Neural cell (in vitro differentiated cells): ENCODE data around the gene ADGRA1. TPM values are rescaled to one million over a fixed set of nuclear protein-coding genes. Genes with fewer than 3 reads are reported as not detected.

Experiments used
- H2AFZ ChIP-seq: fragments of 200-600, 300-800 bp; sonication (generic), shearing (Covaris generic); 2 replicates; pipeline ENCODE4 v1.6.0; 2014; ENCODE audit warnings: low read depth, mild to moderate bottlenecking, antibody characterized with exemption, low read length, moderate library complexity
- H3F3A ChIP-seq: fragments of 200-600 bp; shearing (Covaris generic); 2 replicates; pipeline ENCODE4 v1.6.1; 2016; ENCODE audit warnings: mild to moderate bottlenecking, moderate library complexity, mixed read lengths, antibody characterized with exemption, low read length; ENCODE audit not compliant: insufficient read depth, poor library complexity, severe bottlenecking
- H3K27ac ChIP-seq: fragments of 200-600, 300-800 bp; sonication (generic), shearing (Covaris generic); 2 replicates; pipeline ENCODE4 v1.5.1; 2014; ENCODE audit warnings: mild to moderate bottlenecking, low read length, moderate library complexity
- H3K27me3 ChIP-seq: fragments of 300-800, 200-600 bp; sonication (generic), shearing (Covaris generic); 2 replicates; pipeline ENCODE4 v1.6.0; 2014; ENCODE audit warnings: mild to moderate bottlenecking, low read depth, low read length, moderate library complexity; ENCODE audit not compliant: insufficient read depth
- H3K36me3 ChIP-seq: fragments of 300-800, 200-600 bp; sonication (generic), shearing (Covaris generic); 2 replicates; pipeline ENCODE4 v1.5.1; 2014; ENCODE audit warnings: mild to moderate bottlenecking, antibody characterized with exemption, low read length, moderate library complexity; ENCODE audit not compliant: insufficient read depth
- H3K4me2 ChIP-seq: fragments of 300-800, 200-600 bp; sonication (generic), shearing (Covaris generic); 2 replicates; pipeline ENCODE4 v1.6.0; 2014; ENCODE audit warnings: mild to moderate bottlenecking, low read length
- H3K4me3 ChIP-seq: fragments of 300-800, 200-600 bp; sonication (generic), shearing (Covaris generic); 2 replicates; pipeline ENCODE4 v1.5.1; 2014; ENCODE audit warnings: mild to moderate bottlenecking, low read length, moderate library complexity
- H3K79me2 ChIP-seq: fragments of 200-600 bp; shearing (Covaris generic); replicated peaks from 2 replicates; pipeline ENCODE4 v1.6.0; 2014; ENCODE audit warnings: mild to moderate bottlenecking, low read length, moderate library complexity; ENCODE audit not compliant: insufficient read depth
- H3K9ac ChIP-seq: fragments of 300-800, 200-600 bp; sonication (generic), shearing (Covaris generic); 2 replicates; pipeline ENCODE4 v1.6.1; 2016; ENCODE audit warnings: mild to moderate bottlenecking, low read length, mixed read lengths
- H3K9me2 ChIP-seq: fragments of 200-600 bp; shearing (Covaris generic); 2 replicates; pipeline ENCODE4 v1.6.1; 2016; ENCODE audit warnings: mild to moderate bottlenecking, low read length, mixed read lengths; ENCODE audit not compliant: insufficient read depth
- H3K9me3 ChIP-seq: fragments of 200-600, 300-800 bp; sonication (generic), shearing (Covaris generic); 2 replicates; pipeline ENCODE4 v1.6.1; 2016; ENCODE audit warnings: mild to moderate bottlenecking, mixed run types, low read length, moderate library complexity, mixed read lengths
- H4K20me1 ChIP-seq: fragments of 200-600 bp; shearing (Covaris generic); 2 replicates; pipeline ENCODE4 v1.6.1; 2016; ENCODE audit warnings: mild to moderate bottlenecking, mixed run types; ENCODE audit not compliant: insufficient read depth
- EP300 ChIP-seq: fragments of 450-650 bp; conservative IDR thresholded peaks from 2 replicates; pipeline ENCODE4 v1.6.1; 2014; ENCODE audit warnings: antibody characterized with exemption, mild to moderate bottlenecking, moderate library complexity; ENCODE audit not compliant: poor library complexity, severe bottlenecking
- EZH2 ChIP-seq: fragments of 200-600, 300-800 bp; shearing (Covaris generic), sonication (generic); IDR thresholded peaks from 2 replicates; pipeline ENCODE4 v1.6.1; 2014; ENCODE audit warnings: antibody characterized with exemption, low read length, borderline replicate concordance, mild to moderate bottlenecking; ENCODE audit not compliant: insufficient read depth, poor library complexity, severe bottlenecking
- MXI1 ChIP-seq: fragments of 450-650 bp; conservative IDR thresholded peaks from 2 replicates; pipeline ENCODE4 v1.6.1; 2014; ENCODE audit warnings: antibody characterized with exemption, mild to moderate bottlenecking; ENCODE audit not compliant: poor library complexity, severe bottlenecking
- POLR2AphosphoS5 ChIP-seq: IDR thresholded peaks from 2 replicates; pipeline ENCODE4 v1.6.1; 2012
- RAD21 ChIP-seq: fragments of 450-650 bp; conservative IDR thresholded peaks from 2 replicates; pipeline ENCODE4 v1.6.1; 2014; ENCODE audit warnings: antibody characterized with exemption, mild to moderate bottlenecking, moderate library complexity
- SMC3 ChIP-seq: fragments of 450-650 bp; conservative IDR thresholded peaks from 2 replicates; pipeline ENCODE4 v1.6.1; 2014; ENCODE audit warnings: antibody characterized with exemption, mild to moderate bottlenecking, moderate library complexity; ENCODE audit not compliant: poor library complexity
- TAF1 ChIP-seq: IDR thresholded peaks from 2 replicates; pipeline ENCODE4 v1.6.1; 2012; ENCODE audit warnings: low read depth
- polyA plus RNA-seq: library from polyadenylated mRNA; depleted of rRNA; stranded (reverse); fragments of >200 nt; gene quantifications from 2 replicates; pipeline ENCODE4 v1.2.3, GENCODE V29; 2014
- TF ChIP-seq, protein P1 (sequence below): IDR thresholded peaks from 2 replicates; pipeline ENCODE4 v1.6.1; 2012; ENCODE audit warnings: borderline replicate concordance
- TF ChIP-seq, protein P2 (sequence below): fragments of 450-650 bp; IDR thresholded peaks from 2 replicates; pipeline ENCODE4 v1.5.1; 2014; ENCODE audit warnings: antibody characterized with exemption, mild to moderate bottlenecking, moderate library complexity; ENCODE audit not compliant: poor library complexity, severe bottlenecking

The ADGRA1 gene
- polyA plus RNA-seq, 1 donor from 2014 or later = 2.2 TPM

DNA sequence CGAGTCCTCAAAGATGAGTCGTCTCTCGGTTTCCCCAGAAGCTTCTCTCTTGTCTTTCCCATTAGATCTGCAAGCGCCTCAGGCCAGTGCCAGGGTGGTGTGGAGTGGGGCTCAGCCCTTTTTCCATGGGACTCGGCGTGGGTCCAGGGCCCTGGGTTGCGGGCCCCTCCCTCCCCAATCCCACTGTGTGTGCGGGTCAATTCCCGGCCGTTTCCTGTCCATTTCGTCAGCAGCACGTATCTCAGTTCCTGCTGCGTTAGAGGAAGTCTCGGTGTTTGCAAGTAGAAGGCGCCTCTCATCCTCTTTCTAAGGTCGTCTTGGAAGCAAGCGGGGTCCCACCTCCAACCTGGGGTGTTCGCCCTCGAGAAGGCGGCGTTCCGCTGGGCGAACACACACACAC, 25.1 kb upstream of the ADGRA1 start:
- H3F3A ChIP-seq = no peaks in the 10 kb centered on the region
- no peaks in the 10 kb centered on the region for H3K9me3 ChIP-seq
- no peak overlapping the region for H2AFZ ChIP-seq
- H3K9me2 ChIP-seq = no peaks in the 10 kb centered on the region
- H3K79me2 ChIP-seq = no peaks in the 10 kb centered on the region
- H3K9ac ChIP-seq = no peak overlapping the region
- TF ChIP-seq MXI1 = no peak
- TF ChIP-seq POLR2AphosphoS5 = no peak
- TF ChIP-seq SMC3 = no peak
- TF ChIP-seq RAD21 = no peak
- no peak for TF ChIP-seq EP300
- TF ChIP-seq, protein P1, sequence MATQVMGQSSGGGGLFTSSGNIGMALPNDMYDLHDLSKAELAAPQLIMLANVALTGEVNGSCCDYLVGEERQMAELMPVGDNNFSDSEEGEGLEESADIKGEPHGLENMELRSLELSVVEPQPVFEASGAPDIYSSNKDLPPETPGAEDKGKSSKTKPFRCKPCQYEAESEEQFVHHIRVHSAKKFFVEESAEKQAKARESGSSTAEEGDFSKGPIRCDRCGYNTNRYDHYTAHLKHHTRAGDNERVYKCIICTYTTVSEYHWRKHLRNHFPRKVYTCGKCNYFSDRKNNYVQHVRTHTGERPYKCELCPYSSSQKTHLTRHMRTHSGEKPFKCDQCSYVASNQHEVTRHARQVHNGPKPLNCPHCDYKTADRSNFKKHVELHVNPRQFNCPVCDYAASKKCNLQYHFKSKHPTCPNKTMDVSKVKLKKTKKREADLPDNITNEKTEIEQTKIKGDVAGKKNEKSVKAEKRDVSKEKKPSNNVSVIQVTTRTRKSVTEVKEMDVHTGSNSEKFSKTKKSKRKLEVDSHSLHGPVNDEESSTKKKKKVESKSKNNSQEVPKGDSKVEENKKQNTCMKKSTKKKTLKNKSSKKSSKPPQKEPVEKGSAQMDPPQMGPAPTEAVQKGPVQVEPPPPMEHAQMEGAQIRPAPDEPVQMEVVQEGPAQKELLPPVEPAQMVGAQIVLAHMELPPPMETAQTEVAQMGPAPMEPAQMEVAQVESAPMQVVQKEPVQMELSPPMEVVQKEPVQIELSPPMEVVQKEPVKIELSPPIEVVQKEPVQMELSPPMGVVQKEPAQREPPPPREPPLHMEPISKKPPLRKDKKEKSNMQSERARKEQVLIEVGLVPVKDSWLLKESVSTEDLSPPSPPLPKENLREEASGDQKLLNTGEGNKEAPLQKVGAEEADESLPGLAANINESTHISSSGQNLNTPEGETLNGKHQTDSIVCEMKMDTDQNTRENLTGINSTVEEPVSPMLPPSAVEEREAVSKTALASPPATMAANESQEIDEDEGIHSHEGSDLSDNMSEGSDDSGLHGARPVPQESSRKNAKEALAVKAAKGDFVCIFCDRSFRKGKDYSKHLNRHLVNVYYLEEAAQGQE = no peak
- TF ChIP-seq TAF1 = no peak
- no peak for TF ChIP-seq EZH2
- TF ChIP-seq, protein P2, sequence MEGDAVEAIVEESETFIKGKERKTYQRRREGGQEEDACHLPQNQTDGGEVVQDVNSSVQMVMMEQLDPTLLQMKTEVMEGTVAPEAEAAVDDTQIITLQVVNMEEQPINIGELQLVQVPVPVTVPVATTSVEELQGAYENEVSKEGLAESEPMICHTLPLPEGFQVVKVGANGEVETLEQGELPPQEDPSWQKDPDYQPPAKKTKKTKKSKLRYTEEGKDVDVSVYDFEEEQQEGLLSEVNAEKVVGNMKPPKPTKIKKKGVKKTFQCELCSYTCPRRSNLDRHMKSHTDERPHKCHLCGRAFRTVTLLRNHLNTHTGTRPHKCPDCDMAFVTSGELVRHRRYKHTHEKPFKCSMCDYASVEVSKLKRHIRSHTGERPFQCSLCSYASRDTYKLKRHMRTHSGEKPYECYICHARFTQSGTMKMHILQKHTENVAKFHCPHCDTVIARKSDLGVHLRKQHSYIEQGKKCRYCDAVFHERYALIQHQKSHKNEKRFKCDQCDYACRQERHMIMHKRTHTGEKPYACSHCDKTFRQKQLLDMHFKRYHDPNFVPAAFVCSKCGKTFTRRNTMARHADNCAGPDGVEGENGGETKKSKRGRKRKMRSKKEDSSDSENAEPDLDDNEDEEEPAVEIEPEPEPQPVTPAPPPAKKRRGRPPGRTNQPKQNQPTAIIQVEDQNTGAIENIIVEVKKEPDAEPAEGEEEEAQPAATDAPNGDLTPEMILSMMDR = no peak
- H3K36me3 ChIP-seq = no peaks in the 10 kb centered on the region
- no peak overlapping the region for H3K4me3 ChIP-seq
- no peaks in the 10 kb centered on the region for H4K20me1 ChIP-seq
- H3K27ac ChIP-seq = no peak overlapping the region
- no peak overlapping the region for H3K4me2 ChIP-seq
- H3K27me3 ChIP-seq = no peaks in the 10 kb centered on the region

DNA sequence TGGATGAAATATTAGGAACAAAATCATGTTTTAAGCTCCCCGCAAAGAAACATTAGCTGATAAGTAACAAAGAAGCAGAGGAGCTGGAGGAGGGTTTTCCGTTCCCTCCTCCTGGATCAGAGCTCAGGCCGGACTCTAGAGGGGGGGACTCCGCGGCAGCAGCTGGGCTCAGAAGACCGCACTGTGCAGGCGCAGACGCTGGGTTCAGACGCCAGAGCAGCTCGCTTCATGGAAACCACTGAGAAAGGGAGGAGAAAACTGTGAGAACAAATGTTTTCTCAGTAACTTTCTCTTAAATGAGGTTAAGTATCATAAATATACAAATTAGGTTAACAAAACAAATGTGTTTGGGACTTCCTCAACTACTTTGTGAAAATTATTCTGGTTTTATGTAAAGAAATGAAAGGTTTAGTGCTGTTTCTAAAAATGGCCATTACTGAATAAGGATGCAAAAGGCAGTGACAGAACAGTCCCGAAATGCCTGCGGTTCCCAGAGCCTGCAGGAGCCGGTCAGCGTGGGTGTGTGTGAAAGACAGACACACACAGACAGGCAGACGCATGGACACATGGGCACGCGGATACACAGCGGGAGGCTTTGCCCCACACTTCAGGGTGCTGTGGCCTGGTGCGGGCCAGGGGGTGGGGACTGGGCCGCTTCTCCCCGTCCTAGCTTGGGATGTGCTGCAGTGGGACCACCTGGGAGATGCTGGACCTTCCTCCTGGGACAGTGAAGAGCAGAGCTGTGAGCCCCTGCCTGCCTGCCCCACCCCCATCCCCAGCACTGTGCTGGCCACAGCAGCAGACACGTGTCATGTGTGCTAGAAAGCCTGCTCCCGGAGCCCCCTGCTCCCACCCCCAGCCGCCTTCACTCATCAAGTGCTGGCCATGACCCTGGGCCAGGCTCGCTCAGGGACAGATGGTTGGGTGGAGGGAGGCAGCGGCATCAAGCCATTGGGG, 20.3 kb upstream of the ADGRA1 start:
- Histone ChIP-seq H3K4me2 (no peak overlapping the region), H3K79me2 (no peaks in the 10 kb centered on the region), H3K9me2 (no peaks in the 10 kb centered on the region), H4K20me1 (no peaks in the 10 kb centered on the region), H3F3A (no peaks in the 10 kb centered on the region), H3K4me3 (no peak overlapping the region), H3K36me3 (no peaks in the 10 kb centered on the region), H3K27ac (no peak overlapping the region), H3K9me3 (no peaks in the 10 kb centered on the region), H2AFZ (no peak overlapping the region), H3K27me3 (no peaks in the 10 kb centered on the region), H3K9ac (no peak overlapping the region)
- no peak for TF ChIP-seq EZH2
- no peak for TF ChIP-seq RAD21
- no peak for TF ChIP-seq MXI1
- TF ChIP-seq, protein P1 = no peak
- no peak for TF ChIP-seq POLR2AphosphoS5
- TF ChIP-seq, protein P2 = no peak
- no peak for TF ChIP-seq EP300
- no peak for TF ChIP-seq TAF1
- TF ChIP-seq SMC3 = no peak
